H1 (cell line): ENCODE measurements around the gene TMEM44. TPM values are rescaled to one million over a fixed set of nuclear protein-coding genes. Genes with fewer than 3 reads are reported as not detected.

Experiments
- CREB1 ChIP-seq: IDR thresholded peaks from 2 replicates; pipeline ENCODE4 v1.6.1; 2012; ENCODE audit warnings: inconsistent platforms
- JUN ChIP-seq: IDR thresholded peaks from 2 replicates; pipeline ENCODE4 v1.6.1; 2011; ENCODE audit warnings: low read depth, mild to moderate bottlenecking, improper control_type of control experiment, low read length
- POU5F1 ChIP-seq: IDR thresholded peaks from 2 replicates; pipeline ENCODE4 v1.6.1; 2011; ENCODE audit warnings: low read depth, mild to moderate bottlenecking, low read length, moderate library complexity
- RXRA ChIP-seq: IDR thresholded peaks from 2 replicates; pipeline ENCODE4 v1.6.1; 2011; ENCODE audit warnings: low read depth, mild to moderate bottlenecking, low read length, moderate library complexity; ENCODE audit not compliant: insufficient read depth
- SIN3A ChIP-seq, 2 experiments: IDR thresholded peaks in 1 of 2; conservative IDR thresholded peaks in 1 of 2; 2 replicates each; pipeline ENCODE4 v1.6.1; 2011 to 2012; ENCODE audit warnings: low read length in 2 of 2, improper control_type of control experiment in 1 of 2, low read depth in 1 of 2, mild to moderate bottlenecking in 1 of 2
- SIX5 ChIP-seq: IDR thresholded peaks from 2 replicates; pipeline ENCODE4 v1.6.1; 2011; ENCODE audit warnings: mild to moderate bottlenecking, low read depth, low read length
- SP4 ChIP-seq: IDR thresholded peaks from 2 replicates; pipeline ENCODE4 v1.6.1; 2012; ENCODE audit warnings: low read length, inconsistent platforms
- TEAD4 ChIP-seq: IDR thresholded peaks from 2 replicates; pipeline ENCODE4 v1.6.1; 2012; ENCODE audit warnings: low read depth, low read length, inconsistent platforms, mixed read lengths
- polyA plus RNA-seq, 7 experiments: library from polyadenylated mRNA; depleted of rRNA in 3 of 7; stranded (reverse) in 5 of 7; unstranded in 2 of 7; fragments of >200 nt in 5 of 7; fragments of 200-250 nt in 2 of 7; gene quantifications; 1 replicate in 5 of 7; 2 replicates in 1 of 7; 4 replicates in 1 of 7; pipeline versions ENCODE4 v1.2.1 to v1.2.3, GENCODE V29; 2011 to 2013; ENCODE audit warnings: missing spikeins in 2 of 7, mixed read lengths in 2 of 7
- total RNA-seq: library from RNA; stranded (reverse); fragmentation: NEBNext Ultra II Directional; extraction: Animal tissue kit (Norgen Biotek cat#: 25700); gene quantifications from 2 replicates; pipeline ENCODE4 v1.2.1, GENCODE V29; 2021

The TMEM44 gene
- total and polyA plus RNA-seq, 2 of the 8 experiments (the other 6 are each of a cell fraction or from before 2014, with no cell fraction given): 14.0 to 16.7 TPM

- no peak for TF ChIP-seq SIX5
- TF ChIP-seq JUN: no peak
- no peak for TF ChIP-seq CREB1
- TF ChIP-seq SIN3A (conservative IDR thresholded peaks at IDR 0.05 in 1 of 2, IDR thresholded peaks at IDR 0.05 in 1 of 2; ENCODE audit: low read depth in 1 of 2, low read length in 2 of 2): no peak
- no peak for TF ChIP-seq RXRA
- TF ChIP-seq SP4: no peak
- TF ChIP-seq TEAD4: no peak
- no peak for TF ChIP-seq POU5F1
Observed at GRCh38 chr3:194661374-194661773, 28.2 kb upstream of the TMEM44 start (continued).
